ENCODE measurements around the gene MEIS1.

The MEIS1 gene

DNA sequence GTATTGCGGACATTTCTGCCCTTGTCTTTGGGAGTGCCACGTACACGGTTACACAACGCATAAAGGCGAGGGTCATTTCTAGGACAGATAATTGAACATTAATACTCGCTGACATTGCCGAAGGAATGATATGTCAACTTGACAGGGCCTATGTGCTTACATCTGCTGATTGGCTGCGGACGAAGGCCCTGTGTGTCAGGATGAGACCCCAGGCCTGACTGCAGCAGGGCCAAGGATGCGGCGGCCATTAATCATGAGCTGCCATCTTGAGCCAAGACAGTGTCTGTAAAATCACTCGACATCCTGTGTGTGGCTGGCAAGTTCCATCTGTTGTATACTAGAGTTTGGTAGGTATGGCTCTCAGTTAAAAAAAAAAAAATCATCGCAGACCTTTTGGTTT, 96.6 kb downstream of the MEIS1 start:
- Histone ChIP-seq H3K4me1 (no peaks in the 10 kb centered on the region), H3K36me3 (no peaks in the 10 kb centered on the region), H3K9me3 (replicated peaks in 1 of 11) (no peaks in the 10 kb centered on the region), H4K20me1 (no peaks in the 10 kb centered on the region), H3K4me2 (no peak overlapping the region), H3K9ac (no peak overlapping the region), H3K4me3 (no peak overlapping the region), H3K27ac (no peak overlapping the region), H3K27me3 (no peaks in the 10 kb centered on the region)
- no peak for TF ChIP-seq Cebpa-rat (IDR thresholded peaks at IDR 0.05)

GRCh38 chr2:66532972-66533868, 98.3 kb downstream of the MEIS1 start:
- Histone ChIP-seq H3K4me3 (no peak overlapping the region), H3K4me1 (no peaks in the 10 kb centered on the region), H3K27ac (no peak overlapping the region), H3K9me3 (replicated peaks in 1 of 11) (no peaks in the 10 kb centered on the region), H3K27me3 (no peaks in the 10 kb centered on the region), H3K9ac (no peak overlapping the region), H3K4me2 (no peak overlapping the region), H3K36me3 (no peaks in the 10 kb centered on the region), H4K20me1 (no peaks in the 10 kb centered on the region)
- 0 out of 22 replicates have a peak, but pooled peaks of 1 of the 11 experiments have one; percentile 9 for TF ChIP-seq Cebpa-rat (IDR thresholded peaks at IDR 0.05)

DNA sequence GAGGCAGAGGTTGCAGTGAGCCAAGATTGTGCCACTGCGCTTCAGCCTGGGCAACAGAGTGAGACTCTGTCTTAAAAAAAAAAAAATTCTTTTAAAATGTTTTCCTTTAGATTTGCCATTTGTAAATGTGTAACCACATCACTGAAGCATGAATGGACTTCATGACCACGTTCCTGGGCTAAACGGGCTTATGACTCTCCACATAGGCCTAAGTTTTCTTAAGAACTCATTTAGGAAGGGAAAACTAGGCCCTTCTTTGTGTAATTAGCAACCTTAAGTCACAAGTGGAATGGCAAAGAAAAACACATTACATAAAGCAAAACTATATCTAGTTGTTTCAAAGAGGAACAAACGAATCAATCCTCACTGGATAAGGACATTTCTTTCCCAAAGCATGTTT, 99.5 kb downstream of the MEIS1 start:
- H3K27me3 ChIP-seq = no peaks in the 10 kb centered on the region
- no peak for TF ChIP-seq Cebpa-rat (IDR thresholded peaks at IDR 0.05)
- H3K4me1 ChIP-seq = no peaks in the 10 kb centered on the region
- no peak overlapping the region for H3K27ac ChIP-seq
- no peaks in the 10 kb centered on the region for H3K9me3 ChIP-seq (replicated peaks in 1 of 11)
- no peaks in the 10 kb centered on the region for H3K36me3 ChIP-seq
- no peak overlapping the region for H3K4me2 ChIP-seq
- H3K9ac ChIP-seq = no peak overlapping the region
- H3K4me3 ChIP-seq = no peak overlapping the region
- no peaks in the 10 kb centered on the region for H4K20me1 ChIP-seq

DNA sequence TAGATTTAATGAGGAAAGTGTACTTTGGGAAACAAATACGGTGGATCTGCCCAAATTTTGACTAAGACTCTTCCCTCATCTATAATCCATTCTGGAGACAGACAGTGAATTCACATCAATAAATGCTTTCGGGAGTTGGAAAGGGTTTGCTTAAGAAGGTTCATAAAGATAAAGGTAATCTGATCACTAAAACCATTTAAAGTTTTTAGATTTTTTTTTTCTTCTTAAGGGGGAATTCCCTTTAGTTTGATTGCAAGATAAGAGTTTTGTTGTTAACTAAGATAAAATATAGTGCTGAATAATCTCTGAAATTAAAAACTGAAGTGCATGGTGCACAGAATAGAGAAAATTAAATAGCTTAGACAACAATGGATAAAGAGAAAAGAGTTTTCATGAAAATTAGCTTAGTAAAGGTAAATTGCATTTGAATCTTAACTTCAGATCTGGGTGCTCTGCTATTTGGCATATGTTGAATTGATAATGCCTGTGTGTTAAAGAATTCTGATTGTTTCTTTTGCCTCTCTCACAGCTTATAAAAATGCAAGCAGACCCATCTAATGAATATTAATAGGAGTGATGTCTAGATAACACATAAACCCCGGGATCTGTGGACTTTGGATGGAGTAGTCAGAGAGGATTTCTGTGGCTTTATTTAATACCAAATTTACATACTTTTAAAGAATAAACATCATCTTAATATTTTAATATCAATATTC, 100.8 kb downstream of the MEIS1 start:
- no peak for TF ChIP-seq Cebpa-rat (IDR thresholded peaks at IDR 0.05)
- H4K20me1 ChIP-seq = no peaks in the 10 kb centered on the region

GRCh38 chr2:66536290-66536673, 101.4 kb downstream of the MEIS1 start:
- H3K27ac ChIP-seq = no peak overlapping the region
- no peak for TF ChIP-seq Cebpa-rat (IDR thresholded peaks at IDR 0.05)
- H3K4me2 ChIP-seq = no peak overlapping the region
- no peaks in the 10 kb centered on the region for H3K4me1 ChIP-seq
- no peaks in the 10 kb centered on the region for H3K36me3 ChIP-seq
- no peaks in the 10 kb centered on the region for H3K9me3 ChIP-seq (replicated peaks in 1 of 11)
- H3K27me3 ChIP-seq = no peaks in the 10 kb centered on the region
- no peak overlapping the region for H3K4me3 ChIP-seq
- H3K9ac ChIP-seq = no peak overlapping the region
- H4K20me1 ChIP-seq = no peaks in the 10 kb centered on the region

More for the DNA sequence above, 100.8 kb downstream of the MEIS1 start:
- no peak overlapping the region for H3K4me2 ChIP-seq
- no peaks in the 10 kb centered on the region for H3K9me3 ChIP-seq (replicated peaks in 1 of 11)
- no peak overlapping the region for H3K4me3 ChIP-seq
- H3K4me1 ChIP-seq = no peaks in the 10 kb centered on the region
- no peak overlapping the region for H3K27ac ChIP-seq
- H3K9ac ChIP-seq = no peak overlapping the region
- no peaks in the 10 kb centered on the region for H3K27me3 ChIP-seq
- no peaks in the 10 kb centered on the region for H3K36me3 ChIP-seq

DNA sequence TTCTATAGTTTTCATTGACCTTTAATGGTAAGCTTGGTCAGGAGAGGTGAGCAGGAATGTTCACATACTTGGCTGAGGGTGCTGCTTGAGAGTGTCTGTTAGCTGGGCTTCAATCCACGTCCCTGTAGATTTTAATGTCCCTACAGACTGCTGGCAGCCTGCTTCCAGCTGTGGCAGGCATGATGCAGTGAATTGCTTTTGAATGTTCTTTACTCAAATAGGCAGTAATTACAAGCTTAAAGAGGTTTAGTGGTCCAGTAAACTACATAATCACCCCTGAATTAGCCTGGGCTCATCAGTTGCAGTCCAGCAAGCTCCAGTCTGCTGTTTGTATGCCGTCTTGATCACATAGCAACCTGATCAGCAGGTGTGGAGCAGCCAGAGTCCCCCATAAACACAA, 102.1 kb downstream of the MEIS1 start:
- Histone ChIP-seq H3K9ac (no peak overlapping the region), H3K4me2 (no peak overlapping the region), H4K20me1 (no peaks in the 10 kb centered on the region), H3K9me3 (replicated peaks in 1 of 11) (no peaks in the 10 kb centered on the region), H3K4me3 (no peak overlapping the region), H3K36me3 (no peaks in the 10 kb centered on the region), H3K27ac (no peak overlapping the region), H3K4me1 (no peaks in the 10 kb centered on the region), H3K27me3 (no peaks in the 10 kb centered on the region)
- TF ChIP-seq Cebpa-rat (IDR thresholded peaks at IDR 0.05) = no peak

GRCh38 chr2:66538291-66538690, 103.4 kb downstream of the MEIS1 start:
- no peak overlapping the region for H3K27ac ChIP-seq
- TF ChIP-seq Cebpa-rat (IDR thresholded peaks at IDR 0.05) = no peak
- H3K4me1 ChIP-seq = no peaks in the 10 kb centered on the region
- no peaks in the 10 kb centered on the region for H4K20me1 ChIP-seq
- no peak overlapping the region for H3K4me2 ChIP-seq
- H3K27me3 ChIP-seq = no peaks in the 10 kb centered on the region
- H3K36me3 ChIP-seq = no peaks in the 10 kb centered on the region
- H3K9me3 ChIP-seq (replicated peaks in 1 of 11) = no peaks in the 10 kb centered on the region
- H3K4me3 ChIP-seq = no peak overlapping the region
- H3K9ac ChIP-seq = no peak overlapping the region

DNA sequence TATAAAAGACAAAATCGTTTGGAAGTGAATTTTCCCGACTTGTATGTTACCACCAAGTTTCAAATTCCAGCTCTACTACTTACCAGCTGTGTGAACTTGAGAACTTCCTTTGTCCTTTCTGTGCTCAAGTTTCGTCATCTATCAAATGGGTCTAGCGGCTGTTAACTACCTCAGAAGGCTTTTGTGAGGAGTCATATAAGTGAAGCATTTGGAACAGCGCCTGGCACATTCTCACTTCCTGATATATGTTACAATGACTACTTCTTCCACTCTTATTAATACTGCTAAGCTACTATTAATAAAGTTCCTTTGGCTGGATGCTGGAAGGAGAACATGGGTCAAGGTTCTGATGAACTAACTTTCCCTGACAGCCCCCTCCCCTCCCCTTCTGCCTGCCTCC, 104.5 kb downstream of the MEIS1 start:
- H3K4me1 ChIP-seq = no peaks in the 10 kb centered on the region
- no peaks in the 10 kb centered on the region for H3K36me3 ChIP-seq
- no peaks in the 10 kb centered on the region for H3K27me3 ChIP-seq
- H3K9ac ChIP-seq = no peak overlapping the region
- H4K20me1 ChIP-seq = no peaks in the 10 kb centered on the region
- no peak overlapping the region for H3K27ac ChIP-seq
- H3K9me3 ChIP-seq (replicated peaks in 1 of 11) = no peaks in the 10 kb centered on the region
- H3K4me2 ChIP-seq = no peak overlapping the region
- no peak overlapping the region for H3K4me3 ChIP-seq
- no peak for TF ChIP-seq Cebpa-rat (IDR thresholded peaks at IDR 0.05)

GRCh38 chr2:66541646-66542045, 106.7 kb downstream of the MEIS1 start:
- TF ChIP-seq Cebpa-rat (IDR thresholded peaks at IDR 0.05) = no peak
- Histone ChIP-seq H4K20me1 (no peaks in the 10 kb centered on the region), H3K27ac (no peak overlapping the region), H3K36me3 (no peaks in the 10 kb centered on the region), H3K4me1 (no peaks in the 10 kb centered on the region), H3K4me2 (no peak overlapping the region), H3K4me3 (no peak overlapping the region), H3K9ac (no peak overlapping the region), H3K9me3 (replicated peaks in 1 of 11) (no peaks in the 10 kb centered on the region), H3K27me3 (no peaks in the 10 kb centered on the region)

Data from BLaER1 treated with 17β-estradiol and CSF1 and Interleukin-3, amounts not matched to agents 10 nM and 100 nM (cell line).